ENCODE results near the gene SAMD11. TPM values are rescaled to one million over a fixed set of nuclear protein-coding genes. Genes with fewer than 3 reads are reported as not detected.

SAMD11 gene
- total and polyA plus RNA-seq, 8 donors: 3.5 to 23.3 (median 4.6) TPM; not detected in 1

- Histone ChIP-seq H3K36me3 (no peaks in the 10 kb centered on the region), H3K4me1 (peaks cover 0 to 7% (median 2%) of the 10 kb centered on the region in 4 donors), H3K27me3 (peaks cover 0 to 26% (median 0%) of the 10 kb centered on the region in 3 donors), H3K9me3 (peaks cover 0 to 18% (median 12%) of the 10 kb centered on the region in 4 donors), H3K4me3 (no peak overlapping the region), H3K27ac (no peak overlapping the region)
- no peak for TF ChIP-seq POLR2A (IDR thresholded peaks at IDR 0.05)
- no peak for TF ChIP-seq CTCF (IDR thresholded peaks at IDR 0.05)
- TF ChIP-seq EP300 (IDR thresholded peaks at IDR 0.05): no peak
- TF ChIP-seq POLR2AphosphoS5 (IDR thresholded peaks at IDR 0.05): no peak
- 94 to 97% (median 97%) methylated on average over 10 of the region's 10 CpGs for WGBS, 5 donors
- intact Hi-C loops (cut with DNase I; ENCODE audit: low total_unique reads): no loop called here
- DNase-seq: no peak
Observed at GRCh38 chr1:991895-992294, 68.2 kb downstream of the SAMD11 start.

DNA sequence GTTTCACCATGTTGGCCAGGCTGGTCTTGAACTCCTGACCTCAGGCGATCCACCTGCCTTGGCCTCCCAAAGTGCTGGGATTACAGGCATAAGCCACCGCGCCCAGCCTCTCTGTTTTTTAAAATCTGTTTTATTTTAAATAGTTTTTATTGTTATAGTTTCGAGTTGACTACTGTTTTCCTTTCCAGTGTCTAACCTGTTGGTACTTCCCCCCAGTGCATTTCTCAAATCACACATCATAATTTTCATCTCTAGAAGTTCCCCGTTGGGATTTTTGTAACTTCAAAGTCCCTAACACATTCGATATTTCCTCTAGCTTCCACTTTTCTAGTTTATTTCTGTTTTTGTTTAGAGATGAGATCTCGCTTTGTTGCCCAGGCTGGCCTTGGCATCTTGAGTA lies 68.6 kb downstream of the SAMD11 start:
- DNase-seq: no peak
- WGBS, 5 donors: 84 to 91% (median 87%) methylated on average over 7 of the region's 7 CpGs
- intact Hi-C loops (cut with DNase I; ENCODE audit: low total_unique reads): no loop called here

GRCh38 chr1:993379-993995 lies 69.8 kb downstream of the SAMD11 start:
- Histone ChIP-seq H3K27ac (no peak overlapping the region), H3K4me3 (no peak overlapping the region), H3K4me1 (peaks cover 4 to 17% (median 13%) of the 10 kb centered on the region in 4 donors), H3K9me3 (peaks cover 0 to 18% (median 12%) of the 10 kb centered on the region in 4 donors), H3K36me3 (no peaks in the 10 kb centered on the region), H3K27me3 (peaks cover 0 to 42% (median 14%) of the 10 kb centered on the region in 3 donors)
- TF ChIP-seq POLR2A (IDR thresholded peaks at IDR 0.05) (no peak), CTCF (IDR thresholded peaks at IDR 0.05) (no peak)
- WGBS, 5 donors: 65 to 87% (median 80%) methylated on average over 7 to 15 of the region's 15 CpGs
- no peak for DNase-seq
- intact Hi-C loops (cut with DNase I; ENCODE audit: low total_unique reads): no loop called here

More for the DNA sequence above, 68.6 kb downstream of the SAMD11 start:
- H3K4me1 ChIP-seq: peaks cover 0 to 7% (median 2%) of the 10 kb centered on the region in 4 donors
- peaks cover 0 to 18% (median 12%) of the 10 kb centered on the region in 4 donors for H3K9me3 ChIP-seq
- peaks cover 0 to 30% (median 3%) of the 10 kb centered on the region in 3 donors for H3K27me3 ChIP-seq
- no peaks in the 10 kb centered on the region for H3K36me3 ChIP-seq
- no peak for TF ChIP-seq EP300 (IDR thresholded peaks at IDR 0.05)
- TF ChIP-seq POLR2A (IDR thresholded peaks at IDR 0.05): no peak
- no peak for TF ChIP-seq CTCF (IDR thresholded peaks at IDR 0.05)
- H3K27ac ChIP-seq: no peak overlapping the region
- no peak overlapping the region for H3K4me3 ChIP-seq

Small RNAs within 50 kb of the gene (small RNA-seq; reads per million reads assigned to genes)
- gene AL645608.4: 0 reads per million in 4 donors

Other genes starting within 250 kb of the SAMD11 start
- not detected for gene OR4F16, start 237.3 kb upstream of the SAMD11 start, total RNA-seq
- gene OR4F16, start 237.3 kb upstream of the SAMD11 start, polyA plus RNA-seq: not detected
- 10 to 100 TPM; 30.4 to 69.2 (median 40.3) TPM for gene NOC2L, start 35.3 kb downstream of the SAMD11 start, total RNA-seq
- 10 to 100 TPM; 33.5 to 57.9 (median 50.1) TPM for gene NOC2L, start 35.3 kb downstream of the SAMD11 start, polyA plus RNA-seq
- gene KLHL17, start 36.7 kb downstream of the SAMD11 start, total RNA-seq: 10 to 100 TPM in 2 of 5 donors, 1 to 10 TPM in 3; 1.7 to 99.9 (median 8.1) TPM
- 10 to 100 TPM in 1 of 3 donors, 1 to 10 TPM in 2; 6.0 to 19.3 (median 7.2) TPM for gene KLHL17, start 36.7 kb downstream of the SAMD11 start, polyA plus RNA-seq
- 10 to 100 TPM in 1 of 5 donors, under 1 TPM in 3, not detected in 1; 0.29 to 29.2 (median 0.50) TPM for gene PLEKHN1, start 42.6 kb downstream of the SAMD11 start, total RNA-seq
- gene PLEKHN1, start 42.6 kb downstream of the SAMD11 start, polyA plus RNA-seq: 10 to 100 TPM in 1 of 3 donors, 1 to 10 TPM in 1, not detected in 1; 2.9 to 13.6 TPM
- under 1 TPM in 1 of 5 donors, not detected in 4; 0.43 TPM for gene PERM1, start 58.2 kb downstream of the SAMD11 start, total RNA-seq
- gene PERM1, start 58.2 kb downstream of the SAMD11 start, polyA plus RNA-seq: under 1 TPM; 0.37 to 0.88 (median 0.46) TPM
- 100 to 1,000 TPM in 1 of 5 donors, 10 to 100 TPM in 3, not detected in 1; 14.9 to 212 (median 60.8) TPM for gene HES4, start 76.2 kb downstream of the SAMD11 start, total RNA-seq
- gene HES4, start 76.2 kb downstream of the SAMD11 start, polyA plus RNA-seq: 10 to 100 TPM in 2 of 3 donors, 1 to 10 TPM in 1; 4.0 to 29.3 (median 13.4) TPM
- gene ISG15, start 89.6 kb downstream of the SAMD11 start, total RNA-seq: 10 to 100 TPM; 16.3 to 84.6 (median 19.3) TPM
- 100 to 1,000 TPM in 1 of 3 donors, 10 to 100 TPM in 2; 78.1 to 105 (median 97.1) TPM for gene ISG15, start 89.6 kb downstream of the SAMD11 start, polyA plus RNA-seq
- 100 to 1,000 TPM in 2 of 5 donors, 10 to 100 TPM in 3; 38.0 to 459 (median 77.8) TPM for gene AGRN, start 96.2 kb downstream of the SAMD11 start, total RNA-seq
- 10 to 100 TPM in 2 of 3 donors, 1 to 10 TPM in 1; 3.5 to 33.7 (median 31.9) TPM for gene AGRN, start 96.2 kb downstream of the SAMD11 start, polyA plus RNA-seq
- 1 to 10 TPM in 2 of 5 donors, not detected in 3; 1.4 to 5.9 TPM for gene RNF223, start 150.4 kb downstream of the SAMD11 start, total RNA-seq
- gene RNF223, start 150.4 kb downstream of the SAMD11 start, polyA plus RNA-seq: 1 to 10 TPM; 3.2 to 8.1 (median 3.4) TPM
- 10 to 100 TPM; 15.8 to 67.0 (median 33.8) TPM for gene C1orf159, start 192.2 kb downstream of the SAMD11 start, total RNA-seq
- 10 to 100 TPM; 10.2 to 17.1 (median 12.8) TPM for gene C1orf159, start 192.2 kb downstream of the SAMD11 start, polyA plus RNA-seq
- gene TTLL10, start 250.0 kb downstream of the SAMD11 start, total RNA-seq: 1 to 10 TPM in 1 of 5 donors, not detected in 4; 6.4 TPM
- gene TTLL10, start 250.0 kb downstream of the SAMD11 start, polyA plus RNA-seq: under 1 TPM in 2 of 3 donors, not detected in 1; 0.13 to 0.46 TPM